NCI-H187 treated with DMSO at 0.1 percent for 48 hours (cell line): ENCODE measurements around the gene FNDC1.
A peak's percentile ranks its signal among the peaks of the same experiment; 100 is the strongest.
"Not testable (repeated sequence)": the region's sequence is repeated elsewhere in the genome, so short reads cannot be mapped to it uniquely, and the experiment has no call there.

ENCODE experiments used
- DNase-seq: peaks from one replicate; lab custom pipeline; 2025; lab: John Stamatoyannopoulos, UW

Gene FNDC1

GRCh38 chr6:159169193-159169555, at the start of gene FNDC1:
Gene FNDC1, plus strand, starts transcription at chr6:159169400. Its CDS starts 197 bp downstream, at chr6:159169597.
- DNase-seq = no peak

GRCh38 chr6:159119791-159120190, 49.4 kb upstream of the FNDC1 start:
- no peak for DNase-seq

- DNase-seq = peak; percentile 17
These were observed 47.7 kb upstream of the FNDC1 start for GRCh38 chr6:159121486-159121885.

GRCh38 chr6:159122453-159122852, 46.7 kb upstream of the FNDC1 start:
- DNase-seq = no peak

- not testable (repeated sequence) for DNase-seq
These were observed 45.4 kb upstream of the FNDC1 start for GRCh38 chr6:159123831-159124230.

GRCh38 chr6:159125014-159125609, 44.1 kb upstream of the FNDC1 start:
- DNase-seq = no peak

GRCh38 chr6:159125951-159126352, 43.2 kb upstream of the FNDC1 start:
- DNase-seq = no peak

GRCh38 chr6:159126590-159126989, 42.6 kb upstream of the FNDC1 start:
- no peak for DNase-seq

- DNase-seq = no peak
These were observed 41.5 kb upstream of the FNDC1 start for GRCh38 chr6:159127701-159128100.

GRCh38 chr6:159128978-159129377, 40.2 kb upstream of the FNDC1 start:
- no peak for DNase-seq

GRCh38 chr6:159130846-159131245, 38.4 kb upstream of the FNDC1 start:
- no peak for DNase-seq

- DNase-seq = no peak
These were observed 37.5 kb upstream of the FNDC1 start for GRCh38 chr6:159131709-159132108.

GRCh38 chr6:159132664-159133063, 36.5 kb upstream of the FNDC1 start:
- no peak for DNase-seq

- peak; percentile 50 for DNase-seq
These were observed 34.4 kb upstream of the FNDC1 start for GRCh38 chr6:159134701-159135364.

GRCh38 chr6:159137676-159138075, 31.5 kb upstream of the FNDC1 start:
- DNase-seq = no peak

- DNase-seq = no peak
These were observed 26.7 kb upstream of the FNDC1 start for GRCh38 chr6:159142531-159142930.

GRCh38 chr6:159148641-159149040, 20.6 kb upstream of the FNDC1 start:
- no peak for DNase-seq

GRCh38 chr6:159149641-159150040, 19.6 kb upstream of the FNDC1 start:
- DNase-seq = no peak

GRCh38 chr6:159151266-159151855, 17.8 kb upstream of the FNDC1 start:
- no peak for DNase-seq

- no peak for DNase-seq
These were observed 17.2 kb upstream of the FNDC1 start for GRCh38 chr6:159152041-159152440.

GRCh38 chr6:159152782-159153181, 16.4 kb upstream of the FNDC1 start:
- DNase-seq = no peak

- DNase-seq = no peak
These were observed 13.5 kb upstream of the FNDC1 start for GRCh38 chr6:159155679-159156078.

- no peak for DNase-seq
These were observed 13.1 kb upstream of the FNDC1 start for GRCh38 chr6:159156089-159156488.

GRCh38 chr6:159157431-159157830, 11.8 kb upstream of the FNDC1 start:
- no peak for DNase-seq
